HCT116 (cell line): Measurements from ENCODE around the gene ATP6V0A1. TPM values are rescaled to one million over a fixed set of nuclear protein-coding genes. Genes with fewer than 3 reads are reported as not detected.

ENCODE experiments used
- ATAC-seq: fragments of 200-7000 bp; cut with Tn5 transposase; 2 replicates; pipeline ENCODE4 v1.9.1; 2020; ENCODE audit warnings: mild to moderate bottlenecking, moderate library complexity
- BruUV-seq: library from RNA; stranded (reverse); fragments of 400-500 nt; replicated peaks from 2 replicates; lab custom pipeline; 2021; lab: Mats Ljungman, UMichigan
- CTCF ChIA-PET: fragments of 300-600 bp; sonication (Branson Sonifier 250); formaldehyde crosslinking; loops from one replicate; lab custom pipeline; 2021; ENCODE audit warnings: antibody characterized with exemption; lab: Charles Lee
- POLR2A ChIA-PET: fragments of 300-600, 350-600 bp; sonication (Branson Sonifier 250); formaldehyde crosslinking; loops from one replicate; lab custom pipeline; 2021; ENCODE audit warnings: antibody characterized with exemption; lab: Charles Lee
- RAD21 ChIA-PET, 2 experiments: fragments of 300-600 bp; sonication (Branson Sonifier 250); formaldehyde crosslinking; loops; one replicate each; lab custom pipeline; 2023; ENCODE audit warnings: low total read pairs in 2 of 2; ENCODE audit not compliant: uncharacterized antibody in 2 of 2, unreplicated experiment in 2 of 2, low non-redundant PET in 1 of 2; lab: Charles Lee
- DNase-seq: peaks from one replicate; pipeline ENCODE4 v3.0.0-alpha.2; 2010; ENCODE audit warnings: low read depth, low spot score
- H2AFZ ChIP-seq: fragments of 200-600 bp; shearing (Covaris generic), sonication (generic); 2 replicates; pipeline ENCODE4 v1.6.1; 2017; ENCODE audit warnings: low read depth, mixed run types, mixed read lengths, antibody characterized with exemption, low read length; ENCODE audit not compliant: poor library complexity, severe bottlenecking
- H3K27ac ChIP-seq: 2 replicates; pipeline ENCODE4 v1.5.1; 2012; ENCODE audit warnings: low read depth, low read length
- H3K27me3 ChIP-seq: fragments of 200-600 bp; sonication (generic); 2 replicates; pipeline ENCODE4 v1.6.1; 2016; ENCODE audit warnings: mixed run types, low read length, mixed read lengths; ENCODE audit not compliant: insufficient read depth
- H3K36me3 ChIP-seq, 2 experiments: fragments of 200-500 bp in 1 of 2; fragments of 200-600 bp in 1 of 2; sonication (Bioruptor generic) in 1 of 2; sonication (generic) in 1 of 2; 2 replicates each; pipeline versions ENCODE4 v1.5.1 to v1.6.1; 2014 to 2016; ENCODE audit warnings: low read length in 2 of 2, inconsistent platforms in 1 of 2, mixed read lengths in 1 of 2, mixed run types in 1 of 2; ENCODE audit not compliant: insufficient read depth in 2 of 2, control insufficient read depth in 1 of 2
- H3K4me1 ChIP-seq, 2 experiments: fragments of 200-600 bp in 1 of 2; sonication (generic) in 1 of 2; 2 replicates each; pipeline versions ENCODE4 v1.5.1 to v1.6.1; 2012 to 2017; ENCODE audit warnings: low read length in 2 of 2, inconsistent platforms in 1 of 2, mild to moderate bottlenecking in 1 of 2, mixed read lengths in 1 of 2, mixed run types in 1 of 2, moderate library complexity in 1 of 2; ENCODE audit not compliant: insufficient read depth in 2 of 2, control insufficient read depth in 1 of 2
- H3K4me2 ChIP-seq: fragments of 200-600 bp; sonication (generic); 2 replicates; pipeline ENCODE4 v1.6.1; 2017; ENCODE audit warnings: mixed run types, low read length, mixed read lengths
- H3K4me3 ChIP-seq, 2 experiments: fragments of 200-600 bp in 1 of 2; sonication (generic) in 1 of 2; replicated peaks in 1 of 2; 2 replicates each; pipeline ENCODE4 v1.5.1; 2011 to 2016; ENCODE audit warnings: low read length in 2 of 2, control low read depth in 1 of 2, low read depth in 1 of 2, mild to moderate bottlenecking in 1 of 2, mixed read lengths in 1 of 2, mixed run types in 1 of 2
- H3K79me2 ChIP-seq: fragments of 200-600 bp; sonication (generic); 2 replicates; pipeline ENCODE4 v1.6.1; 2017; ENCODE audit warnings: mild to moderate bottlenecking, mixed run types, low read length, moderate library complexity, mixed read lengths; ENCODE audit not compliant: insufficient read depth
- H3K9ac ChIP-seq: fragments of 200-600 bp; sonication (generic); 2 replicates; pipeline ENCODE4 v1.6.1; 2016; ENCODE audit warnings: low read length, mixed read lengths
- H3K9me2 ChIP-seq: fragments of 200-600 bp; sonication (generic), shearing (Covaris generic); 2 replicates; pipeline ENCODE4 v1.6.1; 2017; ENCODE audit warnings: mixed run types, mild to moderate bottlenecking, moderate library complexity; ENCODE audit not compliant: insufficient read depth
- H3K9me3 ChIP-seq, 2 experiments: fragments of 200-500 bp in 1 of 2; fragments of 200-600 bp in 1 of 2; sonication (Bioruptor generic) in 1 of 2; sonication (generic) in 1 of 2; 2 replicates each; pipeline ENCODE4 v1.6.1; 2014 to 2017; ENCODE audit warnings: low read length in 2 of 2, mixed read lengths in 2 of 2, inconsistent platforms in 1 of 2, low read depth in 1 of 2, mild to moderate bottlenecking in 1 of 2, mixed run types in 1 of 2, moderate library complexity in 1 of 2; ENCODE audit not compliant: control insufficient read depth in 1 of 2, insufficient read depth in 1 of 2
- H4K20me1 ChIP-seq: fragments of 200-600 bp; sonication (generic), shearing (Covaris generic); 2 replicates; pipeline ENCODE4 v1.6.1; 2017; ENCODE audit warnings: mixed run types, mild to moderate bottlenecking, moderate library complexity; ENCODE audit not compliant: insufficient read depth
- CEBPB ChIP-seq: IDR thresholded peaks from 2 replicates; pipeline ENCODE4 v1.6.1; 2012; ENCODE audit warnings: low read depth
- ELF1 ChIP-seq: IDR thresholded peaks from 2 replicates; pipeline ENCODE4 v1.6.1; 2012; ENCODE audit warnings: low read depth, borderline replicate concordance
- EZH2 ChIP-seq: fragments of 200-600 bp; sonication (generic); IDR thresholded peaks from 2 replicates; pipeline ENCODE4 v1.6.1; 2017; ENCODE audit warnings: antibody characterized with exemption, mixed run types
- FOSL1 ChIP-seq: IDR thresholded peaks from 2 replicates; pipeline ENCODE4 v1.6.1; 2012; ENCODE audit warnings: low read depth
- JUND ChIP-seq: IDR thresholded peaks from 2 replicates; pipeline ENCODE4 v1.6.1; 2012
- POLR2AphosphoS5 ChIP-seq: IDR thresholded peaks from 2 replicates; pipeline ENCODE4 v1.6.1; 2011; ENCODE audit warnings: mild to moderate bottlenecking, low read depth, low read length, moderate library complexity
- SP1 ChIP-seq: IDR thresholded peaks from 2 replicates; pipeline ENCODE4 v1.6.1; 2012; ENCODE audit warnings: low read depth
- TCF7L2 ChIP-seq: IDR thresholded peaks from 2 replicates; pipeline ENCODE4 v1.7.0; 2011; ENCODE audit warnings: borderline replicate concordance, inconsistent platforms; ENCODE audit not compliant: insufficient read depth, insufficient read length; ENCODE audit errors: extremely low read depth
- intact Hi-C: fragments of 100-400 bp; cut with micrococcal nuclease; formaldehyde crosslinking; loops from 2 replicates; pipeline ENCODE4 v1.10.0; 2022
- total RNA-seq: library from RNA; stranded (reverse); gene quantifications from one replicate; pipeline ENCODE4 v1.2.1, GENCODE V29; 2021; ENCODE audit not compliant: unreplicated experiment
- TF ChIP-seq, protein P1 (sequence below): IDR thresholded peaks from 2 replicates; pipeline ENCODE4 v1.6.1; 2011; ENCODE audit warnings: mild to moderate bottlenecking, low read length, moderate library complexity; ENCODE audit not compliant: insufficient replicate concordance; ENCODE audit errors: extremely low read depth
- TF ChIP-seq, protein P2 (sequence below): IDR thresholded peaks from 2 replicates; pipeline ENCODE4 v1.6.1; 2012
- TF ChIP-seq, protein P3 (sequence below): IDR thresholded peaks from 2 replicates; pipeline ENCODE4 v1.6.1; 2012

The ATP6V0A1 gene
- total RNA-seq, 1 experiment from 2014 or later = 65.2 TPM

DNA sequence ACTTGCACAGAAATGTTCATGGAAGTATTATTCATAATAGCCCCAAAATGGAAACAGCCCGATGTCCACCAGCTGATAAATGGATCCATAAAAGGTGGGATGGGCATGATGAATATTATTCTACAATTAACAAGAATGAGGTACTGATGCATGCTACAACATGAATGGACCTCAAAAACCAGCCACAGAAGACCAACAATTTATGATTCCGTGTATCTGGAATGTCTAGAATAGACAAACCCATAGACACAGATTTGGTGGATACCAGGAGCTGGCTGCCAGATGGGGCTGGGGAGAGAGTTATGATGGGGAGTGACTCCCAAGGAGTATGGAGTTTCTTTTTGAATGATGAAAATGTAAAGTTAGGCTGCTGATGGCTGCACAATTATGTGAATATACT lies 66.5 kb downstream of the ATP6V0A1 start:
- Histone ChIP-seq H3K9me3 (no peaks in the 10 kb centered on the region), H3K9me2 (no peaks in the 10 kb centered on the region), H3K4me1 (peaks cover 30 to 69% of the 10 kb centered on the region in 2 experiments), H2AFZ (no peak overlapping the region), H3K4me3 (no peak overlapping the region), H3K27ac (no peak overlapping the region), H3K27me3 (no peaks in the 10 kb centered on the region), H3K4me2 (no peak overlapping the region), H3K36me3 (peaks cover 3 to 5% of the 10 kb centered on the region in 2 experiments; a peak in 2 of 4 replicates), H3K79me2 (no peaks in the 10 kb centered on the region), H3K9ac (no peak overlapping the region), H4K20me1 (no peaks in the 10 kb centered on the region)
- ChIA-PET CTCF (no interaction called here), RAD21 (no interaction called here), POLR2A (interaction anchor here (1.1 kb wide), 1 partner anchor 99 kb away, joined by 4 read pairs; no protein-coding TSS in a partner anchor)
- ATAC-seq = no peak
- no TSS peak for BruUV-seq
- TF ChIP-seq ELF1 = no peak
- TF ChIP-seq SP1 = no peak
- TF ChIP-seq, protein P1, sequence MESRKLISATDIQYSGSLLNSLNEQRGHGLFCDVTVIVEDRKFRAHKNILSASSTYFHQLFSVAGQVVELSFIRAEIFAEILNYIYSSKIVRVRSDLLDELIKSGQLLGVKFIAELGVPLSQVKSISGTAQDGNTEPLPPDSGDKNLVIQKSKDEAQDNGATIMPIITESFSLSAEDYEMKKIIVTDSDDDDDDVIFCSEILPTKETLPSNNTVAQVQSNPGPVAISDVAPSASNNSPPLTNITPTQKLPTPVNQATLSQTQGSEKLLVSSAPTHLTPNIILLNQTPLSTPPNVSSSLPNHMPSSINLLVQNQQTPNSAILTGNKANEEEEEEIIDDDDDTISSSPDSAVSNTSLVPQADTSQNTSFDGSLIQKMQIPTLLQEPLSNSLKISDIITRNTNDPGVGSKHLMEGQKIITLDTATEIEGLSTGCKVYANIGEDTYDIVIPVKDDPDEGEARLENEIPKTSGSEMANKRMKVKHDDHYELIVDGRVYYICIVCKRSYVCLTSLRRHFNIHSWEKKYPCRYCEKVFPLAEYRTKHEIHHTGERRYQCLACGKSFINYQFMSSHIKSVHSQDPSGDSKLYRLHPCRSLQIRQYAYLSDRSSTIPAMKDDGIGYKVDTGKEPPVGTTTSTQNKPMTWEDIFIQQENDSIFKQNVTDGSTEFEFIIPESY = no peak
- TF ChIP-seq, protein P2, sequence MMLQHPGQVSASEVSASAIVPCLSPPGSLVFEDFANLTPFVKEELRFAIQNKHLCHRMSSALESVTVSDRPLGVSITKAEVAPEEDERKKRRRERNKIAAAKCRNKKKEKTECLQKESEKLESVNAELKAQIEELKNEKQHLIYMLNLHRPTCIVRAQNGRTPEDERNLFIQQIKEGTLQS = no peak
- no peak for TF ChIP-seq CEBPB
- TF ChIP-seq EZH2 = no peak
- no peak for TF ChIP-seq FOSL1
- TF ChIP-seq POLR2AphosphoS5 = no peak
- no peak for TF ChIP-seq TCF7L2
- TF ChIP-seq JUND = no peak
- TF ChIP-seq, protein P3, sequence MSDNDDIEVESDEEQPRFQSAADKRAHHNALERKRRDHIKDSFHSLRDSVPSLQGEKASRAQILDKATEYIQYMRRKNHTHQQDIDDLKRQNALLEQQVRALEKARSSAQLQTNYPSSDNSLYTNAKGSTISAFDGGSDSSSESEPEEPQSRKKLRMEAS = no peak
- DNase-seq = no peak
- intact Hi-C loops = loop anchor here (5.0 to 10.0 kb wide), 2 partner anchors 408 to 500 kb away; partner anchors contain the start of gene NKIRAS2
